Colon (tissue), 2 donors: Measurements from ENCODE around the gene ZNF568.

Experiments used
- FAIRE-seq: peaks from 2 replicates; lab custom pipeline; 2012; peaks lifted over from hg19 to GRCh38; lab: Jason Lieb, UNC
- donor health status: control.
- donor health status: control.

The ZNF568 gene

DNA sequence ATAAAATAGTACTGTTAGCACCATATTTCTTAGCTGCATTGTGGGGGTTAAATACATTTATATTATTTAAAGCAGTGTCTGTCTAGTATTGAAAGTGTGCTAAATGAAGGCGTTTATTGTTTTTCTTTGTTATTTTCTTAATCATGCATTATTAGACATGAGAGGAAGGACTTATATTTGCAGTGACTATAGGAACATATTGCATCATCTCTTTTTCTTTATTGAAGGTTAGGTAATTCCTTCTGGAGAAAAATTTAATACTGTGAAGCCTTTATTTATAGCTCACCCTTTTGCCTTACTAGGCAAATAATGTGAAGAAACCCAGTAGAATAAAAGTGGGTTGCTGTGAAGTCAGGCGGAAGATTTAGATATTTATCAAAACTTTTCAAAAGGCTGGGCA, 83.2 kb downstream of the ZNF568 start:
- FAIRE-seq: no peak

GRCh38 chr19:37007587-37008220, 91.6 kb downstream of the ZNF568 start:
- FAIRE-seq: no peak

DNA sequence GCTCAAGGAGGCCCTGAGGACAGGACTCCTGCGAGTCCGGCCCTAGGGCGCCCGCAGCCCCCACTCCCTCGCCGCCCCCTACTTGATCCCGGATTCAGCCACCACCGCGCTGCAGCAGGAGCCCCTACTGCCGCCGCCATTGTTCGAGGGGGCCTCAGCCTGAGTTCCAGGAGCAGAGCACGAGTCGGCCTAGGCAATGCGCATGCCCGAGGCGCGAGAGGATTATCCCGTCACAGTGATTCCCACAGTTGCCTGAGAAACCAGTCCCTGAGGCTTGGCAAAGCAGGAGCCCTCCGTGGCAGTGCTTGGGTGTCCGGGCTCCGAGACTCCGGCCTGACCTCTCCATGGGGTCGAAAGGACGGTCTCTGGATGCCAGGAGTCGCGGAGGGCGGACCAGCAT, 93.7 kb downstream of the ZNF568 start:
- no peak for FAIRE-seq

DNA sequence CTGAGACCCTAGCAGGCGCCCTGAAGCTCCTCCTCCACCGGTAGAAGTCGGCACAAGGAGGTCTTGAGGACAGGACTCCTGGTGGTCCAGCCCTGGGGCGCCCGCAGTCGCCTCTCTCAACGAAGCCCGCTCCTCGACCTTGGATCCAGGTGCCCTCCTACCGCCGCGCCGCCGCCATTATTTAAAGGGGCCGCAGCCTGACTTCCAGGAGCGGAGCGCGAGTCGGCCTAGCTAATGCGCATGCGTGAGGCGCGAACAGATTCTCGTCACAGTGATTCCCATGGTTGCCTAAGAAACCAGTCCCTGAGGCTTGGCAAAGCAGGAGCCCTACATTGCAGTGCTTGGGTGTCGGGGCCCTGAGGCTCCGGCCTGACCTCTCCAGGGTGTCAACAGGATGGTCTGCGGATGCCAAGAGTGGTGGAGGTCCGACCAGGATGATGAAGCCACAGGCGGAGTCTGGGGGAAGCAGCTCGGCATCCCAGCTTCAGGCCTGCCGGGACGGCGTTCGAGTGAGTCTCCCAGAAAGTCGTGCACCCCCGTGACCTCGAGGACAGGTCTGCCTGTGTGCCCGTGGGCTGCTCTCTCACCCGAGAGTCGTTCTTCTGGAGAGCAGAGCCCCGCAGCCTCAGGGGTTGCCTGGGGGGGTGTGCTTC, 96.1 kb downstream of the ZNF568 start:
- FAIRE-seq: no peak

DNA sequence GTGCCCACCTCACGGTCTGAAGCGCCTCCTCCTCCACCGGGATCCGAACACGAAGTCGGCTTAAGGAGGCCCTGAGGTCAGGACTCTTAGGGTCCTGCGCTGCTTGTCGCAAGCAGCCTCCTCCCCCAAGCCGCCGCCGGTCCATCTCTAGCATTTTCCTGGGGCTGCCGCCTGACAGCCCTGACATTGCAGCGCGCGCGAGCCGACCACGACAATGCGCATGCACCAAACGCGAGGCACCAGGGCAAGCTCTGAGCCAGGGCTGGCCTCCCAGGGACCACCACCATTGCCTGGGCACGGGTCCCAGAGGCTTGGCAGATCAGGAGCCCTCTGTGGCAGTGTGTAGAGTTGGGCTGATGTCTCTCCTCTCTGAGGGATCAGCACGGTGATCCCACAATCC, 98.3 kb downstream of the ZNF568 start:
- FAIRE-seq: no peak

DNA sequence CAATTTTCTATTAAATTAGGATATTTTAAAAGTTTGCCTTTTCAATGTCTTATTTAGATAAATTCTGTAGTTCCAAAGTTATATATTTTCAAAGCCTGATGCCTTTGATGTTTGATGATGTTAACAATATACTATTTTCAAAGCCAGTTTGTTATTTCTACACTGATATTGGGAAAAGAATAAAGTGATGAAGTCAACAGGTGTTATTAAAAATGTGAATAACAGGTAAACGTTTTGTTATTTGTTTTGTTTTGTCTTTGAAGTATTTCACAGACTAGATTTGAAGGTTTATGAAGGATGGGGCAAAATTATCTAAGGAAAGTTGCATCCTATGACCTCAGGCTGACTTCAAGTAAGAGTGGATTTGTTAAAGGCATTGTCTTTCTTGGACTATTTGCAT, 129.0 kb downstream of the ZNF568 start:
- FAIRE-seq: no peak
